ENCODE results near the gene PCDHGB5.
"Not testable (repeated sequence)": the region's sequence is repeated elsewhere in the genome, so short reads cannot be mapped to it uniquely, and the experiment has no call there.

PCDHGB5 gene

GRCh38 chr5:141397756-141398551 lies at the start of gene PCDHGB5:
Gene PCDHGB5, plus strand, starts transcription at chr5:141397947. Its CDS starts 181 bp downstream, at chr5:141398128.
- peak within 1 kb of the TSS; percentile 31 for H3K4me3 ChIP-seq (replicated peaks; ENCODE audit: low read depth, low read length)
- TF ChIP-seq CTCF (IDR thresholded peaks at IDR 0.05; ENCODE audit: low read depth, low read length, missing control alignments), result peak; percentile 66
- not testable (repeated sequence) for DNase-seq (ENCODE audit: extremely low read depth, low read depth)

GRCh38 chr5:141349917-141350619 lies 47.7 kb upstream of the PCDHGB5 start, which contains the start of gene PCDHGB1:
Gene PCDHGB1, plus strand, starts transcription at chr5:141350099. Its CDS starts 162 bp downstream, at chr5:141350261.
- TF ChIP-seq CTCF (IDR thresholded peaks at IDR 0.05; ENCODE audit: low read depth, low read length, missing control alignments), result peak; percentile 52
- H3K4me3 ChIP-seq (replicated peaks; ENCODE audit: low read depth, low read length), result 0 out of 2 replicates have a peak within 1 kb of the TSS, but pooled peaks have one; percentile 0
- no peak for DNase-seq (ENCODE audit: extremely low read depth, low read depth)

- DNase-seq (ENCODE audit: extremely low read depth, low read depth), result no peak
- TF ChIP-seq CTCF (IDR thresholded peaks at IDR 0.05; ENCODE audit: low read depth, low read length, missing control alignments), result no peak
- no peak overlapping the region for H3K4me3 ChIP-seq (replicated peaks; ENCODE audit: low read depth, low read length)
Measured at GRCh38 chr5:141351591-141351990, 46.2 kb upstream of the PCDHGB5 start.

- no peak for DNase-seq (ENCODE audit: extremely low read depth, low read depth)
- peak; percentile 36 for TF ChIP-seq CTCF (IDR thresholded peaks at IDR 0.05; ENCODE audit: low read depth, low read length, missing control alignments)
- no peak within 1 kb of the TSS; the same call in 1 of the 2 replicates for H3K4me3 ChIP-seq (replicated peaks; ENCODE audit: low read depth, low read length)
Measured at GRCh38 chr5:141354900-141355469, 42.8 kb upstream of the PCDHGB5 start, which contains the start of gene PCDHGA4. Gene PCDHGA4, plus strand, starts transcription at chr5:141355021. Its CDS starts 87 bp downstream, at chr5:141355108.

- H3K4me3 ChIP-seq (replicated peaks; ENCODE audit: low read depth, low read length), result no peak overlapping the region
- no peak for TF ChIP-seq CTCF (IDR thresholded peaks at IDR 0.05; ENCODE audit: low read depth, low read length, missing control alignments)
Measured at GRCh38 chr5:141355641-141356040, 42.1 kb upstream of the PCDHGB5 start.

GRCh38 chr5:141356133-141356532 lies 41.6 kb upstream of the PCDHGB5 start:
- H3K4me3 ChIP-seq (replicated peaks; ENCODE audit: low read depth, low read length), result no peak overlapping the region
- DNase-seq (ENCODE audit: extremely low read depth, low read depth), result no peak
- no peak for TF ChIP-seq CTCF (IDR thresholded peaks at IDR 0.05; ENCODE audit: low read depth, low read length, missing control alignments)

More at GRCh38 chr5:141355641-141356040, 42.1 kb upstream of the PCDHGB5 start:
- no peak for DNase-seq (ENCODE audit: extremely low read depth, low read depth)
